ENCODE data around the gene MGLL. TPM values are rescaled to one million over a fixed set of nuclear protein-coding genes. Genes with fewer than 3 reads are reported as not detected.

MGLL gene
- total and polyA plus RNA-seq, 2 donors from 2014 or later = 74.2 to 250 TPM

- no peak overlapping the region for H3K9ac ChIP-seq (ENCODE audit: low read length in 3 of 3)
- intact Hi-C loops (cut with DNase I) = no loop called here
- H3K4me3 ChIP-seq (ENCODE audit: low read length in 3 of 3) = no peak overlapping the region
- H3K9me3 ChIP-seq (ENCODE audit: control insufficient read depth in 2 of 3, insufficient read depth in 1 of 3, low read length in 3 of 3) = no peaks in the 10 kb centered on the region
- FAIRE-seq (no peak), DNase-seq (no peak)
- no peaks in the 10 kb centered on the region for H3K27me3 ChIP-seq (ENCODE audit: control insufficient read depth, insufficient read depth, low read length)
- no peaks in the 10 kb centered on the region for H3K36me3 ChIP-seq (ENCODE audit: control insufficient read depth in 2 of 3, insufficient read depth in 3 of 3, low read length in 3 of 3)
- H3K4me1 ChIP-seq (ENCODE audit: control insufficient read depth in 2 of 3, insufficient read depth in 2 of 3, low read depth in 1 of 3, low read length in 3 of 3) = peaks cover 0 to 11% (median 4%) of the 10 kb centered on the region in 3 donors
- no peak overlapping the region for H3K27ac ChIP-seq (ENCODE audit: low read depth in 2 of 2, low read length in 2 of 2)
- no peak for TF ChIP-seq CTCF (IDR thresholded peaks at IDR 0.05; ENCODE audit: borderline replicate concordance, extremely low read depth, insufficient read depth)
These were observed 93.8 kb downstream of the MGLL start for GRCh38 chr3:127728417-127729015.

GRCh38 chr3:127726894-127727293 lies 95.4 kb downstream of the MGLL start:
- FAIRE-seq (no peak), DNase-seq (no peak)
- Histone ChIP-seq H3K9me3 (ENCODE audit: control insufficient read depth in 2 of 3, insufficient read depth in 1 of 3, low read length in 3 of 3) (no peaks in the 10 kb centered on the region), H3K4me3 (ENCODE audit: low read length in 3 of 3) (no peak overlapping the region), H3K36me3 (ENCODE audit: control insufficient read depth in 2 of 3, insufficient read depth in 3 of 3, low read length in 3 of 3) (no peaks in the 10 kb centered on the region), H3K27ac (ENCODE audit: low read depth in 2 of 2, low read length in 2 of 2) (no peak overlapping the region), H3K4me1 (ENCODE audit: control insufficient read depth in 2 of 3, insufficient read depth in 2 of 3, low read depth in 1 of 3, low read length in 3 of 3) (peaks cover 0 to 6% (median 2%) of the 10 kb centered on the region in 3 donors), H3K9ac (ENCODE audit: low read length in 3 of 3) (no peak overlapping the region), H3K27me3 (ENCODE audit: control insufficient read depth, insufficient read depth, low read length) (no peaks in the 10 kb centered on the region)
- intact Hi-C loops (cut with DNase I) = no loop called here
- TF ChIP-seq CTCF (IDR thresholded peaks at IDR 0.05; ENCODE audit: borderline replicate concordance, extremely low read depth, insufficient read depth) = no peak

GRCh38 chr3:127723011-127723567 lies 99.2 kb downstream of the MGLL start:
- FAIRE-seq = no peak
- intact Hi-C loops (cut with DNase I) = no loop called here
- H3K9ac ChIP-seq (ENCODE audit: low read length in 3 of 3) = no peak overlapping the region
- no peaks in the 10 kb centered on the region for H3K36me3 ChIP-seq (ENCODE audit: control insufficient read depth in 2 of 3, insufficient read depth in 3 of 3, low read length in 3 of 3)
- no peaks in the 10 kb centered on the region for H3K9me3 ChIP-seq (ENCODE audit: control insufficient read depth in 2 of 3, insufficient read depth in 1 of 3, low read length in 3 of 3)
- peak in 1 of 5 donors; percentile 60 for DNase-seq
- H3K4me1 ChIP-seq (ENCODE audit: control insufficient read depth in 2 of 3, insufficient read depth in 2 of 3, low read depth in 1 of 3, low read length in 3 of 3) = peaks cover 0 to 6% (median 2%) of the 10 kb centered on the region in 3 donors
- no peak overlapping the region for H3K4me3 ChIP-seq (ENCODE audit: low read length in 3 of 3)
- no peak overlapping the region for H3K27ac ChIP-seq (ENCODE audit: low read depth in 2 of 2, low read length in 2 of 2)
- no peaks in the 10 kb centered on the region for H3K27me3 ChIP-seq (ENCODE audit: control insufficient read depth, insufficient read depth, low read length)
- no peak for TF ChIP-seq CTCF (IDR thresholded peaks at IDR 0.05; ENCODE audit: borderline replicate concordance, extremely low read depth, insufficient read depth)

All from kidney (tissue), 14 donors.